Measurements from ENCODE around the gene C11orf58.
A peak's percentile ranks its signal among the peaks of the same experiment; 100 is the strongest.

C11orf58 gene

DNA sequence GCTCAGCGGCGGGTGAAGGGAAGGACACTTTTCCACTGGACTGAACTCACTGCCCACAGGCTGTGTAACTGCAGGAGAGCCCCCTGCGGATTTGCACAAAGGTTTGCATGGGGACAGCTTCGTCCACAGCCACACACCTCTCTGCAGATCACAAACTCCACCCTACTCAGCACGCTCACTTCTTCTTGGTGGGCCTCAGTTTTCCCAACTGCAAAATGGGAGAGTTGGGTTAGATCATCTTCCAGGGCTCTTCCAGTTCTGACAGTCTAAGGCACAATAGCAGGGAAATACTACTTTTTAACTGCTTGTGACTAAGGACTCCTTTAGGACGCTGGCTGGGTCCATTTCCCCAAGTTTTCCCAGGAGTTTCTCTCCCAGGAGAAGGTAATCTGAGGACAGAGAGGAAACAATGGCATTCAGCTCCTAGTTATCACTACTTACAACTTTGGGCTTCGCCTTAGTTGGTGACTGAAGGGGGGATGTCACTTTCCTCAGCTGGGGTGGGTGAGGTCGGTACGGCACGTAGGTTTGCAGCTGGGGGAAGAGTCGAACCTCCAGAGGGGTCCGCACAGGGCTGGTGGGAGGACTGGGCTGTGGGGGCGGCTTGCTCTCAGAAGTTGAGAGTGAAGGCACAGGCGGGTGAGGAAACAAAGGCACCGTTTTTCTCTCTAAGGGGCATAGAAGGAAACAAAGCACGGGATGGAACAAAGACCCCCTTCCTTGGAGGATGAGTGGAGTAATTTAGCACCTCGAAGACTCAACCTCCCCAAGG, 55.8 kb downstream of the C11orf58 start:
- H3K27me3 ChIP-seq (ENCODE audit: insufficient read depth, poor library complexity, severe bottlenecking) = no peaks in the 10 kb centered on the region
- TF ChIP-seq, protein P1, sequence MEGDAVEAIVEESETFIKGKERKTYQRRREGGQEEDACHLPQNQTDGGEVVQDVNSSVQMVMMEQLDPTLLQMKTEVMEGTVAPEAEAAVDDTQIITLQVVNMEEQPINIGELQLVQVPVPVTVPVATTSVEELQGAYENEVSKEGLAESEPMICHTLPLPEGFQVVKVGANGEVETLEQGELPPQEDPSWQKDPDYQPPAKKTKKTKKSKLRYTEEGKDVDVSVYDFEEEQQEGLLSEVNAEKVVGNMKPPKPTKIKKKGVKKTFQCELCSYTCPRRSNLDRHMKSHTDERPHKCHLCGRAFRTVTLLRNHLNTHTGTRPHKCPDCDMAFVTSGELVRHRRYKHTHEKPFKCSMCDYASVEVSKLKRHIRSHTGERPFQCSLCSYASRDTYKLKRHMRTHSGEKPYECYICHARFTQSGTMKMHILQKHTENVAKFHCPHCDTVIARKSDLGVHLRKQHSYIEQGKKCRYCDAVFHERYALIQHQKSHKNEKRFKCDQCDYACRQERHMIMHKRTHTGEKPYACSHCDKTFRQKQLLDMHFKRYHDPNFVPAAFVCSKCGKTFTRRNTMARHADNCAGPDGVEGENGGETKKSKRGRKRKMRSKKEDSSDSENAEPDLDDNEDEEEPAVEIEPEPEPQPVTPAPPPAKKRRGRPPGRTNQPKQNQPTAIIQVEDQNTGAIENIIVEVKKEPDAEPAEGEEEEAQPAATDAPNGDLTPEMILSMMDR (IDR thresholded peaks at IDR 0.05; ENCODE audit: insufficient read depth, low read length) = no peak
- TF ChIP-seq, protein P2, sequence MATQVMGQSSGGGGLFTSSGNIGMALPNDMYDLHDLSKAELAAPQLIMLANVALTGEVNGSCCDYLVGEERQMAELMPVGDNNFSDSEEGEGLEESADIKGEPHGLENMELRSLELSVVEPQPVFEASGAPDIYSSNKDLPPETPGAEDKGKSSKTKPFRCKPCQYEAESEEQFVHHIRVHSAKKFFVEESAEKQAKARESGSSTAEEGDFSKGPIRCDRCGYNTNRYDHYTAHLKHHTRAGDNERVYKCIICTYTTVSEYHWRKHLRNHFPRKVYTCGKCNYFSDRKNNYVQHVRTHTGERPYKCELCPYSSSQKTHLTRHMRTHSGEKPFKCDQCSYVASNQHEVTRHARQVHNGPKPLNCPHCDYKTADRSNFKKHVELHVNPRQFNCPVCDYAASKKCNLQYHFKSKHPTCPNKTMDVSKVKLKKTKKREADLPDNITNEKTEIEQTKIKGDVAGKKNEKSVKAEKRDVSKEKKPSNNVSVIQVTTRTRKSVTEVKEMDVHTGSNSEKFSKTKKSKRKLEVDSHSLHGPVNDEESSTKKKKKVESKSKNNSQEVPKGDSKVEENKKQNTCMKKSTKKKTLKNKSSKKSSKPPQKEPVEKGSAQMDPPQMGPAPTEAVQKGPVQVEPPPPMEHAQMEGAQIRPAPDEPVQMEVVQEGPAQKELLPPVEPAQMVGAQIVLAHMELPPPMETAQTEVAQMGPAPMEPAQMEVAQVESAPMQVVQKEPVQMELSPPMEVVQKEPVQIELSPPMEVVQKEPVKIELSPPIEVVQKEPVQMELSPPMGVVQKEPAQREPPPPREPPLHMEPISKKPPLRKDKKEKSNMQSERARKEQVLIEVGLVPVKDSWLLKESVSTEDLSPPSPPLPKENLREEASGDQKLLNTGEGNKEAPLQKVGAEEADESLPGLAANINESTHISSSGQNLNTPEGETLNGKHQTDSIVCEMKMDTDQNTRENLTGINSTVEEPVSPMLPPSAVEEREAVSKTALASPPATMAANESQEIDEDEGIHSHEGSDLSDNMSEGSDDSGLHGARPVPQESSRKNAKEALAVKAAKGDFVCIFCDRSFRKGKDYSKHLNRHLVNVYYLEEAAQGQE (IDR thresholded peaks at IDR 0.05; ENCODE audit: insufficient replicate concordance, low read depth) = no peak
- TF ChIP-seq POLR2AphosphoS5 (IDR thresholded peaks at IDR 0.05; ENCODE audit: low read depth) = no peak
- TF ChIP-seq GABPA (IDR thresholded peaks at IDR 0.05; ENCODE audit: low read depth) = no peak
- no peak for TF ChIP-seq SPI1 (IDR thresholded peaks at IDR 0.05; ENCODE audit: borderline replicate concordance, low read depth)
- DNase-seq (ENCODE audit: low read depth in 1 of 2, low spot score in 1 of 2) = no peak
- no peak overlapping the region for H3K4me3 ChIP-seq (replicated peaks; ENCODE audit: insufficient read depth, low read length)
- no peak overlapping the region; the same call in 1 of the 2 replicates for H3K27ac ChIP-seq (replicated peaks)

DNA sequence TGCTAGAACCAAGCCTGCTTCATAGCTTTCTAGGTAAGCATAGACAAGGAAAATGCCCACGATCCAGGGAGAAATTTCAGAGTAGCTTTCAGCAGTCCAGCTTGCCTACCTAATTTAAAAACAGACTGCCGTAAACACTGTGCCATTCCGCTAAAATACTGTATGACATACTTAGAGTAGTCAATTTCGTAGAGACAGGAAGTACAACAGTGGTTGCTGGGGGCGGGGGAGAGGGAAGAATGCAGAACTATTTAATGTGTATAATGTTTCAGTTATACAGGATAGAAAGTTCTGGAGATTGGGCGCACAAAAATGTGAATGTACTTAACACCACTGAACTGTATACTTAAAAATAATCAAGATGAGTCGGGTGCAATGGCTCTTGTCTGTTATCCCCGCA, 56.7 kb downstream of the C11orf58 start:
- no peak for TF ChIP-seq POLR2AphosphoS5 (IDR thresholded peaks at IDR 0.05; ENCODE audit: low read depth)
- TF ChIP-seq SPI1 (IDR thresholded peaks at IDR 0.05; ENCODE audit: borderline replicate concordance, low read depth) = peak; percentile 65; the same call in 1 of the 2 replicates

DNA sequence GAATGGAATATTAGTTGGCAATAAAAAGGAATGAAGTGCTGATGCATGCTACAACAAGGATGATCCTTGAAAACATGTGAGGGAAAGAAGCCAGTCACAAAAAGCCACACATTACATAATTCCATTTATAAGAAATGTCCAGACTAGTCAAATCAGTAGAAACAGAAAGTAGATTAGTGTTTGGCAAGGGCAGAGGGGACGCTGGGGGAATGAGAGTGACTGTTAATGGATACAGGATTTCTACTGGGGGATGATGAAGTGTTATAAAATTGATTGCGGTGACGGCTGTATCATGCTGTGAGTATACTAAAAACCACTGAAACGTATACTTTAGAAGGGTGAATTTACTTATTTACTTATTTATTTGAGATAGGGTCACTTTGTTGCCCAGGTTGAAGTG, 57.9 kb downstream of the C11orf58 start:
- Histone ChIP-seq H3K4me3 (replicated peaks; ENCODE audit: insufficient read depth, low read length) (no peak overlapping the region), H3K27me3 (ENCODE audit: insufficient read depth, poor library complexity, severe bottlenecking) (no peaks in the 10 kb centered on the region), H3K27ac (replicated peaks) (no peak overlapping the region)
- TF ChIP-seq POLR2AphosphoS5 (IDR thresholded peaks at IDR 0.05; ENCODE audit: low read depth) = no peak
- no peak for TF ChIP-seq GABPA (IDR thresholded peaks at IDR 0.05; ENCODE audit: low read depth)
- TF ChIP-seq, protein P2 (IDR thresholded peaks at IDR 0.05; ENCODE audit: insufficient replicate concordance, low read depth) = no peak
- TF ChIP-seq, protein P1 (IDR thresholded peaks at IDR 0.05; ENCODE audit: insufficient read depth, low read length) = no peak
- TF ChIP-seq SPI1 (IDR thresholded peaks at IDR 0.05; ENCODE audit: borderline replicate concordance, low read depth) = no peak
- DNase-seq (ENCODE audit: low read depth in 1 of 2, low spot score in 1 of 2) = no peak

More for the DNA sequence above, 56.7 kb downstream of the C11orf58 start:
- DNase-seq (ENCODE audit: low read depth in 1 of 2, low spot score in 1 of 2) = peak in 1 of 2 experiments; percentile 81
- H3K27me3 ChIP-seq (ENCODE audit: insufficient read depth, poor library complexity, severe bottlenecking) = no peaks in the 10 kb centered on the region
- H3K27ac ChIP-seq (replicated peaks) = peak overlapping the region; percentile 73
- no peak overlapping the region for H3K4me3 ChIP-seq (replicated peaks; ENCODE audit: insufficient read depth, low read length)

DNA sequence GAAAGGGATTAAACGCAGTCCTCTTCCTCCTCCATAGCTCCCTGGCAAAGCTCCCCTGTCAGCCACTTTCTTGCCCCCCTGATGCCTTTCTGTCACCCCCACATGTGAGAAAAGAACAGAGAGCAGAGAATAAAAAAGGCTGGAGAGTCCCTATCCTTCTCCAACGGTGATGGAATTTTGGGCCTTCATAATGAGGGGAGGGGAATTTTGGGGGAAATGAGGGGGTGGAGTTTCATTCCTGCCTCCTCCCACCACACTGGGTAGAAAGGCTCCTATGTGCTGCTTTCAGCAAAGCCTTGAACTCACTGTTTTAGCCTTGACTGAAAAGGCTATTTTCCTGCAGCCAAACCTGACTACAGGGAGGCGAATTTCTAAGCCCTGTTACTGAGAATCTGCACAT, 59.3 kb downstream of the C11orf58 start:
- DNase-seq (ENCODE audit: low read depth in 1 of 2, low spot score in 1 of 2) = no peak
- Histone ChIP-seq H3K4me3 (replicated peaks; ENCODE audit: insufficient read depth, low read length) (no peak overlapping the region), H3K27me3 (ENCODE audit: insufficient read depth, poor library complexity, severe bottlenecking) (no peaks in the 10 kb centered on the region), H3K27ac (replicated peaks) (no peak overlapping the region)
- TF ChIP-seq SPI1 (IDR thresholded peaks at IDR 0.05; ENCODE audit: borderline replicate concordance, low read depth) (no peak), POLR2AphosphoS5 (IDR thresholded peaks at IDR 0.05; ENCODE audit: low read depth) (no peak), GABPA (IDR thresholded peaks at IDR 0.05; ENCODE audit: low read depth) (no peak)
- TF ChIP-seq, protein P2 (IDR thresholded peaks at IDR 0.05; ENCODE audit: insufficient replicate concordance, low read depth) = no peak
- TF ChIP-seq, protein P1 (IDR thresholded peaks at IDR 0.05; ENCODE audit: insufficient read depth, low read length) = no peak
